ENCODE data around the gene ITPR2. TPM values are rescaled to one million over a fixed set of nuclear protein-coding genes. Genes with fewer than 3 reads are reported as not detected.
"Not testable (repeated sequence)": the region's sequence is repeated elsewhere in the genome, so short reads cannot be mapped to it uniquely, and the experiment has no call there.

ITPR2 gene
- total and polyA plus RNA-seq, 5 experiments from 2014 or later = 4.6 to 45.9 (median 9.6) TPM

DNA sequence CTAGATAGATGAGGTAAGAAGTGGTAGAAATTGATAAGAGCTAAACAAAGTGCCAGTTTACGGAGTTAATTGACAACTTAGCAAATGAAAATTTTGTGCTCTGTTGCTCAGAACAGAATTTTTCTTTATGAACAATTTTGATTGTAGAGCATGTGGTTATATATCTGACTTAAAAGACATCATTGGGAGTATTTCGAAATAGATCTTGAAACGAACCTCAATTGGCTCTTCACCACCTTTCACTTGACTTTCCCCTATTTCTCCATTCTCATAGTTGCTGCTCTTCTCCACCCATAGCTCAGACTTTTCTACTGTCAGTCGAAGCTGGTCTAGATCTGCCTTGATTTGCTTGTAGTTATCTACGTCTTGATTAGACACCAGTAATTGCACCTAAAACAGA lies 212.1 kb downstream of the ITPR2 start:
- Mint-ChIP-seq H3K27me3 (no peaks in the 10 kb centered on the region), H3K27ac (no peak overlapping the region), H3K9me3 (no peaks in the 10 kb centered on the region), H3K4me3 (no peak overlapping the region), H3K4me1 (no peaks in the 10 kb centered on the region), H3K36me3 (peaks cover 6 to 66% (median 48%) of the 10 kb centered on the region in 3 donors)
- no peak for ATAC-seq
- POLR2A ChIA-PET = no interaction called here
- DNase-seq = no peak

- no peak for ATAC-seq
- H3K36me3 Mint-ChIP-seq = peaks cover 6 to 53% (median 39%) of the 10 kb centered on the region in 3 donors
Measured at GRCh38 chr12:26617513-26617912, 215.5 kb downstream of the ITPR2 start.

GRCh38 chr12:26614011-26614616 lies 218.9 kb downstream of the ITPR2 start:
- Mint-ChIP-seq H3K4me1 (peaks cover 0 to 2% (median 0%) of the 10 kb centered on the region in 4 donors), H3K36me3 (peaks cover 0 to 30% (median 11%) of the 10 kb centered on the region in 3 donors), H3K27me3 (no peaks in the 10 kb centered on the region), H3K4me3 (no peak overlapping the region), H3K27ac (no peak overlapping the region), H3K9me3 (no peaks in the 10 kb centered on the region)
- ATAC-seq = no peak
- peak in 1 of 10 donors; percentile 1 for DNase-seq
- POLR2A ChIA-PET = no interaction called here

More at GRCh38 chr12:26617513-26617912, 215.5 kb downstream of the ITPR2 start:
- POLR2A ChIA-PET = no interaction called here
- Mint-ChIP-seq H3K9me3 (no peaks in the 10 kb centered on the region), H3K27me3 (no peaks in the 10 kb centered on the region), H3K27ac (peak overlapping the region in 2 of 10 donors; percentile 35 to 51), H3K4me3 (no peak overlapping the region), H3K4me1 (no peaks in the 10 kb centered on the region)
- DNase-seq = no peak

GRCh38 chr12:26612203-26612602 lies 220.8 kb downstream of the ITPR2 start:
- Mint-ChIP-seq H3K9me3 (no peaks in the 10 kb centered on the region), H3K4me1 (peaks cover 0 to 2% (median 0%) of the 10 kb centered on the region in 4 donors), H3K36me3 (peaks cover 0 to 29% (median 9%) of the 10 kb centered on the region in 3 donors), H3K27ac (no peak overlapping the region), H3K4me3 (no peak overlapping the region), H3K27me3 (no peaks in the 10 kb centered on the region)
- POLR2A ChIA-PET = no interaction called here
- no peak for DNase-seq
- ATAC-seq = no peak

- Mint-ChIP-seq H3K4me1 (peaks cover 0 to 2% (median 0%) of the 10 kb centered on the region in 4 donors), H3K27me3 (no peaks in the 10 kb centered on the region), H3K4me3 (no peak overlapping the region), H3K9me3 (no peaks in the 10 kb centered on the region), H3K36me3 (peaks cover 0 to 26% (median 9%) of the 10 kb centered on the region in 3 donors), H3K27ac (no peak overlapping the region)
- POLR2A ChIA-PET = no interaction called here
- DNase-seq (no peak), ATAC-seq (no peak)
Measured at GRCh38 chr12:26611598-26611997, 221.4 kb downstream of the ITPR2 start.

GRCh38 chr12:26610774-26611173 lies 222.2 kb downstream of the ITPR2 start:
- DNase-seq = no peak
- peaks cover 0 to 2% (median 0%) of the 10 kb centered on the region in 4 donors for H3K4me1 Mint-ChIP-seq
- POLR2A ChIA-PET = no interaction called here
- no peak overlapping the region for H3K4me3 Mint-ChIP-seq
- H3K27me3 Mint-ChIP-seq = no peaks in the 10 kb centered on the region
- no peaks in the 10 kb centered on the region for H3K9me3 Mint-ChIP-seq
- ATAC-seq = no peak
- no peak overlapping the region for H3K27ac Mint-ChIP-seq
- H3K36me3 Mint-ChIP-seq = peaks cover 0 to 26% (median 11%) of the 10 kb centered on the region in 3 donors

DNA sequence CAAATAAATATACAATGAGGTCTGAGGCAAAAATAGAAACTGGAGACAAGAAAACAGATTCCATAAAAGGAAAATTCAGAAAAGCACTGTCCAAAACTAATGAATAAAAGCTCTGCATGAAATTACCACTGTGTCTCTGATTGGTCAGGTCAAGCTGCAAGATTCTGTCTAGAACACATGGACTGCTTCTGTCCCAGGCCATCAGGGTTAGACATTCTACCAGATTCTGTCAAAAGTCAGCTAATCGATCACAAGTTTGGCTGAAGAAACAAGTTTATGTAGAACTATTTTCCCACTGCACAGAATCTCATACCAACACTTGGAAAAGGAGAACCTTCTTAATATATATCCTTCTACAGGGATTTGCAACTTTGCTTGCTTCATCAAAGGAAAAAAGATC lies 223.0 kb downstream of the ITPR2 start:
- POLR2A ChIA-PET = no interaction called here
- H3K27me3 Mint-ChIP-seq = no peaks in the 10 kb centered on the region
- peaks cover 0 to 2% (median under 1%) of the 10 kb centered on the region in 4 donors for H3K4me1 Mint-ChIP-seq
- DNase-seq (no peak), ATAC-seq (no peak)
- H3K36me3 Mint-ChIP-seq = peaks cover 0 to 23% (median 16%) of the 10 kb centered on the region in 3 donors
- no peak overlapping the region for H3K4me3 Mint-ChIP-seq
- no peaks in the 10 kb centered on the region for H3K9me3 Mint-ChIP-seq
- peak overlapping the region in 1 of 10 donors; percentile 12 for H3K27ac Mint-ChIP-seq

DNA sequence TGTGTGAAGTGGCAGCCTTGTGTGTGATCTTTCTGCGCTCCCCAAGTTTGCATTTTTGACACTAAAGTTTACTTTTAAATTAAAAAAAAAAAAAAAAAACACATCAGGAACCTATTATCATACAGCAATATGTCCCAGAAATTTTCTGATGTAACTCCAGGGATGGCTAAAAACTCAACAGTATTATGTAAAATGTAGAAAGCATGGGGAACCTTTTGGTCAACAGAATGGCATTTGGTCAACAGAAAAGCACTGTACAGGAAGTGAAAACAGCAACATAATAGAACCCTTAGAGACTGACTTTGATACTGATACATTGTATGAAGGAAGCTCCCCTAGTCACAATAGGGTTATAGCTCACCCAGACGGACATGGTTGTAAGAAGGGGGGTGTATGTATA lies 224.3 kb downstream of the ITPR2 start:
- Mint-ChIP-seq H3K27ac (no peak overlapping the region), H3K4me3 (no peak overlapping the region), H3K36me3 (peaks cover 0 to 31% (median 18%) of the 10 kb centered on the region in 3 donors), H3K4me1 (peaks cover 0 to 4% (median under 1%) of the 10 kb centered on the region in 4 donors), H3K27me3 (no peaks in the 10 kb centered on the region), H3K9me3 (no peaks in the 10 kb centered on the region)
- ATAC-seq (no peak), DNase-seq (no peak)
- POLR2A ChIA-PET = no interaction called here

DNA sequence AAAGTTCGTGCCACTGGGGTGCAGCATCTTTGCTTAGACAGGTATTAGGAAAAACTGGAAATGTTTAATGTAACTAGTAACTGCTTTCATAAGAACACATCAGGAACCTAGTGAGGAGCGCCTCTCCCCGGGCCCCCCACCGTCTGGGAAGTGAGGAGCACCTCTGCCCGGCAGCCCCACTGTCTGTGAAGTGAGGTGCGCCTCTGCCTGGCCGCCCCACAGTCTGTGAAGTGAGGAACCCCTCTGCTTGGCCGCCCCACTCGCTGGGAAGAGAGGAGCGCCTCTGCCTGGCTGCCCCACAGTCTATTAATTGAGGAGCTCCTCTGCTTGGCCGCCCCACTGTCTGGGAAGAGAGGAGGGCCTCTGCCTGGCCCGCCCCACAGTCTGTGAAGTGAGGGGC lies 224.7 kb downstream of the ITPR2 start:
- POLR2A ChIA-PET = no interaction called here
- no peak for DNase-seq
- Mint-ChIP-seq H3K4me1 (peaks cover 0 to 5% (median under 1%) of the 10 kb centered on the region in 4 donors), H3K27ac (no peak overlapping the region), H3K36me3 (peaks cover 0 to 30% (median 18%) of the 10 kb centered on the region in 3 donors), H3K4me3 (no peak overlapping the region), H3K27me3 (no peaks in the 10 kb centered on the region), H3K9me3 (no peaks in the 10 kb centered on the region)
- ATAC-seq = no peak

- ATAC-seq (no peak), DNase-seq (no peak)
- Mint-ChIP-seq H3K9me3 (no peaks in the 10 kb centered on the region), H3K27ac (no peak overlapping the region), H3K4me1 (peaks cover 0 to 6% (median under 1%) of the 10 kb centered on the region in 4 donors), H3K36me3 (peaks cover 2 to 32% (median 15%) of the 10 kb centered on the region in 3 donors), H3K27me3 (no peaks in the 10 kb centered on the region), H3K4me3 (no peak overlapping the region)
- POLR2A ChIA-PET = no interaction called here
Measured at GRCh38 chr12:26606911-26607310, 226.1 kb downstream of the ITPR2 start.

- peaks cover 6 to 47% (median 33%) of the 10 kb centered on the region in 3 donors for H3K36me3 Mint-ChIP-seq
- H3K9me3 Mint-ChIP-seq, H3K4me1 Mint-ChIP-seq, ATAC-seq, DNase-seq, H3K27me3 Mint-ChIP-seq, H3K27ac Mint-ChIP-seq, H3K4me3 Mint-ChIP-seq, POLR2A ChIA-PET: not testable (repeated sequence)
Measured at GRCh38 chr12:26604813-26605212, 228.2 kb downstream of the ITPR2 start.

GRCh38 chr12:26599096-26599695 lies 233.8 kb downstream of the ITPR2 start:
- peaks cover 26 to 77% (median 62%) of the 10 kb centered on the region in 3 donors for H3K36me3 Mint-ChIP-seq
- ATAC-seq = no peak
- POLR2A ChIA-PET = no interaction called here

GRCh38 chr12:26595806-26596205 lies 237.2 kb downstream of the ITPR2 start:
- POLR2A ChIA-PET = no interaction called here
- peaks cover 0 to 8% (median 0%) of the 10 kb centered on the region in 9 donors for H3K9me3 Mint-ChIP-seq
- ATAC-seq = no peak
- no peaks in the 10 kb centered on the region for H3K27me3 Mint-ChIP-seq
- H3K27ac Mint-ChIP-seq = no peak overlapping the region
- peaks cover 44 to 85% (median 77%) of the 10 kb centered on the region in 3 donors for H3K36me3 Mint-ChIP-seq
- H3K4me1 Mint-ChIP-seq = peaks cover 0 to 2% (median 0%) of the 10 kb centered on the region in 4 donors
- no peak for DNase-seq
- H3K4me3 Mint-ChIP-seq = no peak overlapping the region

More at GRCh38 chr12:26599096-26599695, 233.8 kb downstream of the ITPR2 start:
- Mint-ChIP-seq H3K27me3 (no peaks in the 10 kb centered on the region), H3K4me3 (no peak overlapping the region), H3K27ac (no peak overlapping the region), H3K9me3 (peaks cover 0 to 1% (median 0%) of the 10 kb centered on the region in 9 donors), H3K4me1 (peaks cover 0 to 3% (median 0%) of the 10 kb centered on the region in 4 donors)
- no peak for DNase-seq
